GM21381 (cell line): ENCODE measurements around the gene MYL5.
"Not testable (repeated sequence)": the region's sequence is repeated elsewhere in the genome, so short reads cannot be mapped to it uniquely, and the experiment has no call there.

Experiments
- ATAC-seq: cut with Tn5 transposase; IDR thresholded peaks from one replicate; pipeline ENCODE4 v1.9.1; 2021; ENCODE audit warnings: mild to moderate bottlenecking, moderate library complexity; ENCODE audit not compliant: unreplicated experiment

The MYL5 gene

GRCh38 chr4:704198-704891, 30.0 kb downstream of the MYL5 start:
- ATAC-seq: no peak

- no peak for ATAC-seq
These were observed 30.6 kb downstream of the MYL5 start for GRCh38 chr4:704971-705277.

- ATAC-seq: peak; percentile 89
These were observed 31.1 kb downstream of the MYL5 start, which contains the start of gene PCGF3 for GRCh38 chr4:705278-706082. PCGF3 (plus strand) TSS chr4:705832; CDS start chr4:733681, 27,849 bp downstream.

- not testable (repeated sequence) for ATAC-seq
These were observed 31.8 kb downstream of the MYL5 start for GRCh38 chr4:706083-706633.

DNA sequence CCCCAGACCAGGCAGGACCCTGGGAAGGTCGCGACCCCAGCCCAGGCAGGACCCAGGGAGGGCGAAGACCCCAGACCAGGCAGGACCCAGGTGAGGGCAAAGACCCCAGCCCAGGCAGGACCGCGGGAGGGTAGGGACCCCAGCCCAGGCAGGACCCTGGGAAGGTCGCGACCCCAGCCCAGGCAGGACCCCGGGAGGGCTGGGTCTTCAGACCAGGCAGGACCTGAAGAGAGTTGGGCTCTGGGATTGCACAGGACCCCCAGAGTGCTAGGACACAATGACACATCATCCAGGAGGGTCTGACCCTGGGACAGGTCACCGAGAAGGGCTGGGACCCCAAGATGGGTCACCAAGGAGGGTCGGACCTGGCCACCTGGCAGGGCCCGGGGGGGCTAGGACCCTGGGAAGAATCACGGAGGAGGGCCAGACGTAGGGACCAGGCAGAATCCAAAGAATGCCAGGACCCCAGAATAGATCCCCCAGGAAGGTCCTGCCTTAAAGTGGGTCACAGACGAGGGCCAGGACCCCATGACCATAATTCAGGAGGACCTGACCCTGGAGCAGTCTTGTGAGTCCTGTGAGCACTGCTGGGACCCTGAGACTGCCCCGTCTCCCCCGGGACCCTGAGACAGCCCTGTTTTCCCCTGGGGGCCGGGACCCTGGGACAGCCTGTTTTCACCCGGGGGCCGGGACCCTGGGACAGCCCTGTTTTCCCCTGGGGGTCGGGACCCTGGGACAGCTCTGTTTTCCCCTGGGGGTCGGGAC, 32.7 kb downstream of the MYL5 start:
- ATAC-seq: no peak

DNA sequence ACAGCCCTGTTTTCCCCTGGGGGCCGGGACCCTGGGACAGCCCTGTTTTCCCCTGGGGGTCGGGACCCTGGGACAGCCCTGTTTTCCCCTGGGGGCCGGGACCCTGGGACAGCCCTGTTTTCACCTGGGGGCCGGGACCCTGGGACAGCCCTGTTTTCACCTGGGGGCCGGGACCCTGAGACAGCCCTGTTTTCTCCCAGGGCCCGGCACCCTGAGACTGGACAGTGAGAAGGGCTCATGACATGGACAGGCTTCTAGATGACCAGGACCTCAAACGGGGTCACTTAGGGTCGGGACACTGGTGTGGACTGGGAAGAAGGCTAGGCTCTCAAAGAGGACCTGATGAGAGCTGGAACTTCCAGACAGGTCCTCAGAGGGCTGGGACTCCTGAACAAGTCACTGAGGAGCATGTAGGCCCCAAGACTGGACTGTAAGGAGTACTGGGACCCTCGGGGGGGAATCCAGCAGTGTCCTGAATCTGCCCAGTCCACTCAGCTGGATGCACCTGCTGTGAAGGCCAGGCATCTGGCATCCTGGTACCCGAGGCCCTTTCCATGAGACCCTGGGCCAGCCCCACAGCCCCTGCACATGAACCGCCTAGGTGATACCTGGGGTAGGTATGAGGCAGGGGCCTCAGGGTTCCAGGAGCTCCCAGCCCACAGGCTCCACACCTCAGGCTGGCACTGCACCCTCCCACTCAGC, 33.7 kb downstream of the MYL5 start:
- no peak for ATAC-seq

DNA sequence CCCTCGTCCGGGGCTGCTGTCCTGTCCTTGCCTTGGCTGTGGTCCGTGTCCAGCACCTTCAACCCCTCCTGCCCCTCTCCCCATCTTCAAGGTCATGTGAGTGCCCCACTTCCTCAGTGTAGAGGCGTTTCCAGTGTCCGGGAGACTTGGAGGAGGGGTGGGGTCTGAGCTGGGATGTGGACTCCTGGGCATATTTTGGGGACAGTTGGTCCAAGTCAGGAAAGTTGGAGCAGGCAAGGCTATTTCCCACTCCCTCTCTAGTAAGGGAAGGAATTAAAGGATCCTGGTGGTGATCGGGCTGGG, 34.2 kb downstream of the MYL5 start:
- ATAC-seq: no peak

GRCh38 chr4:709348-709747, 35.0 kb downstream of the MYL5 start:
- ATAC-seq: no peak

GRCh38 chr4:710116-710515, 35.8 kb downstream of the MYL5 start:
- no peak for ATAC-seq

GRCh38 chr4:710916-711315, 36.6 kb downstream of the MYL5 start:
- no peak for ATAC-seq

DNA sequence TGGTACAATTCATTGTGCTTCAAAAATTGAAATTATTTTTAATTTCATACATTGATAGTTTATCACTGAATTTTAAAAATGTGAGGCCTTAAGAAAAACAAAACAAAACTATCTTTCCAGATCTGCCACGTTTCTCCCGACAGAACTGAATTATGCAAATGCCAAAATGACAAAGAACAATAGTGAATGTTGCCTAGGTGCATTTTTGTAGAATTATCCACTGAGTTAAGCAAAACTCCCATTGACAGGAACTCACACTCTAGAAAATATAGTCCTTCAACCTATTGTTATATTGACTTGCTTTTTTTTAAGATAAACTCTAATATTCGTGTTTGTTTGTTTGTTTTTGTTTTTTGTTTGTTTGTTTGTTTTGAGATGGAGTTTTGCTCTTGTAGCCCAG, 37.8 kb downstream of the MYL5 start:
- no peak for ATAC-seq

- ATAC-seq: no peak
These were observed 38.7 kb downstream of the MYL5 start for GRCh38 chr4:712916-713632.

GRCh38 chr4:714087-714486, 39.7 kb downstream of the MYL5 start:
- ATAC-seq: no peak

- ATAC-seq: no peak
These were observed 43.4 kb downstream of the MYL5 start for GRCh38 chr4:717601-718320.

GRCh38 chr4:718460-718859, 44.1 kb downstream of the MYL5 start:
- ATAC-seq: no peak

DNA sequence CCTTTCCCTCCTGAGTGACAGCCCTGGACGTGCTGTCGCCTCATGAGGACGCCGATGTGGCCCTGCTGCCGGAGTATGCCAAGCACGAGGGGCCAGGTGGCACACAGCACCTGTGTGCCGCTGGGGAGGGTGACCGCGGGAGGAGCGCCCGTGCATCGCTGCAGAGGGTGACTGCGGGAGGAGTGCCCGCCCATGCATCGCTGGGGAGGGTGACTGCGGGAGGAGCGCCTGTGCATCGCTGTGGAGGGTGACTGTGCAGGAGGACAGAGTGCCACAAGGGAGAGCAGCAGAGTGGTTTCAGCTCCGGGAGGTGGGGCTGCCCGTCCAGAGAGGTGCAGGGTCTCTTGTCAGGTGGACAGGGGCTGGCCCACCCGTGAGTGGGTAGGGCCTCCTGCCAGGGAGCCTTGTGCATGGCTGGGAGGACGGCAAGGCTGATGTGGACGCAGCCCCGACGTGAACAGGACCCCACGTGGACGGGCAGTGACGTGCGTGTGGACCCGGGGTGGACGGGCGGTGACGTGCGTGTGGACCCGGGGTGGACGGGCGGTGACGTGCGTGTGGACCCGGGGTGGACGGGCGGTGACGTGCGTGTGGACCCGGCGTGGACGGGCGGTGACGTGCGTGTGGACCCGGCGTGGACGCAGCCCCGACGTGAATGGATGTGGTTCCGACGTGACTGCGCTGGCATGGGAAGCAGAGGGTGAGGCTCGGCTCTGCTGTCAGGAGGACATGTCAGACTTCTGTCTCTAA, 45.9 kb downstream of the MYL5 start:
- no peak for ATAC-seq

- no peak for ATAC-seq
These were observed 47.2 kb downstream of the MYL5 start for GRCh38 chr4:721261-722168.

- no peak for ATAC-seq
These were observed 47.9 kb downstream of the MYL5 start for GRCh38 chr4:722169-722725.
